ENCODE results near the gene MAFG. TPM values are rescaled to one million over a fixed set of nuclear protein-coding genes. Genes with fewer than 3 reads are reported as not detected.

MAFG gene
- polyA plus RNA-seq, 6 donors from 2014 or later: 3.4 to 6.7 (median 4.7) TPM

- H3K27ac Mint-ChIP-seq: no peak overlapping the region
- DNase-seq (no peak), ATAC-seq (ENCODE audit: low read depth in 2 of 2) (no peak)
- H3K36me3 Mint-ChIP-seq: peaks cover 9 to 10% of the 10 kb centered on the region in 2 donors
- peaks cover 7 to 13% (median 12%) of the 10 kb centered on the region in 3 donors for H3K27me3 Mint-ChIP-seq
- H3K9me3 Mint-ChIP-seq: no peaks in the 10 kb centered on the region
- H3K4me1 Mint-ChIP-seq: peaks cover 6 to 8% (median 8%) of the 10 kb centered on the region in 3 donors
- no peak overlapping the region for H3K4me3 Mint-ChIP-seq
Observed at GRCh38 chr17:81904600-81905423, 22.7 kb downstream of the MAFG start.

- H3K4me1 Mint-ChIP-seq: peaks cover 6 to 8% (median 8%) of the 10 kb centered on the region in 3 donors
- no peak for ATAC-seq (ENCODE audit: low read depth in 2 of 2)
- peaks cover 9 to 11% of the 10 kb centered on the region in 2 donors for H3K36me3 Mint-ChIP-seq
- DNase-seq: no peak
- H3K27me3 Mint-ChIP-seq: peaks cover 7 to 13% (median 12%) of the 10 kb centered on the region in 3 donors
- peak overlapping the region in 1 of 8 donors; percentile 41 for H3K4me3 Mint-ChIP-seq
- peak overlapping the region in 1 of 6 donors; percentile 47 for H3K27ac Mint-ChIP-seq
- H3K9me3 Mint-ChIP-seq: no peaks in the 10 kb centered on the region
Observed at GRCh38 chr17:81903896-81904599, 23.5 kb downstream of the MAFG start.

GRCh38 chr17:81903415-81903831 is 24.1 kb downstream of the MAFG start:
- Mint-ChIP-seq H3K4me1 (peaks cover 6 to 8% (median 8%) of the 10 kb centered on the region in 3 donors), H3K4me3 (peak overlapping the region in 2 of 8 donors; percentile 41 to 61), H3K36me3 (peaks cover 9 to 11% of the 10 kb centered on the region in 2 donors), H3K27ac (peak overlapping the region in 1 of 6 donors; percentile 47), H3K27me3 (peaks cover 7 to 13% (median 12%) of the 10 kb centered on the region in 3 donors), H3K9me3 (no peaks in the 10 kb centered on the region)
- DNase-seq (no peak), ATAC-seq (ENCODE audit: low read depth in 2 of 2) (no peak)

- Mint-ChIP-seq H3K4me1 (peaks cover 6 to 8% (median 8%) of the 10 kb centered on the region in 3 donors), H3K27ac (no peak overlapping the region), H3K36me3 (peaks cover 9 to 11% of the 10 kb centered on the region in 2 donors), H3K9me3 (no peaks in the 10 kb centered on the region), H3K27me3 (peaks cover 7 to 13% (median 12%) of the 10 kb centered on the region in 3 donors), H3K4me3 (peak overlapping the region in 2 of 8 donors; percentile 21 to 53)
- no peak for DNase-seq
- ATAC-seq (ENCODE audit: low read depth in 2 of 2): peak; percentile 43 to 52
Observed at GRCh38 chr17:81902653-81903414, 24.7 kb downstream of the MAFG start.

- H3K36me3 Mint-ChIP-seq: peaks cover 9 to 11% of the 10 kb centered on the region in 2 donors
- peaks cover 7 to 13% (median 12%) of the 10 kb centered on the region in 3 donors for H3K27me3 Mint-ChIP-seq
- DNase-seq (no peak), ATAC-seq (ENCODE audit: low read depth in 2 of 2) (peak; percentile 56 to 57)
- peaks cover 6 to 8% (median 8%) of the 10 kb centered on the region in 3 donors for H3K4me1 Mint-ChIP-seq
- no peak within 1 kb of the TSS for H3K27ac Mint-ChIP-seq
- H3K4me3 Mint-ChIP-seq: peak within 1 kb of the TSS; percentile 21 to 65 (median 28)
- H3K9me3 Mint-ChIP-seq: no peaks in the 10 kb centered on the region
Observed at GRCh38 chr17:81902023-81902652, 25.4 kb downstream of the MAFG start, which contains the start of gene NPB. TSS of gene NPB (plus strand) at chr17:81902238. CDS start at chr17:81902278, 40 bp downstream.

- no peak overlapping the region for H3K27ac Mint-ChIP-seq
- H3K36me3 Mint-ChIP-seq: peaks cover 9 to 11% of the 10 kb centered on the region in 2 donors
- peak overlapping the region; percentile 20 to 82 (median 28) for H3K4me3 Mint-ChIP-seq
- DNase-seq (no peak), ATAC-seq (ENCODE audit: low read depth in 2 of 2) (no peak)
- peaks cover 6 to 8% (median 8%) of the 10 kb centered on the region in 3 donors for H3K4me1 Mint-ChIP-seq
- no peaks in the 10 kb centered on the region for H3K9me3 Mint-ChIP-seq
- peaks cover 7 to 13% (median 12%) of the 10 kb centered on the region in 3 donors for H3K27me3 Mint-ChIP-seq
Observed at GRCh38 chr17:81901167-81902022, 26.1 kb downstream of the MAFG start.

- Mint-ChIP-seq H3K4me1 (peaks cover 6 to 8% (median 8%) of the 10 kb centered on the region in 3 donors), H3K9me3 (no peaks in the 10 kb centered on the region), H3K4me3 (peak overlapping the region in 3 of 8 donors; percentile 20 to 30 (median 27)), H3K27me3 (peaks cover 7 to 13% (median 12%) of the 10 kb centered on the region in 3 donors), H3K27ac (no peak overlapping the region), H3K36me3 (peaks cover 9 to 11% of the 10 kb centered on the region in 2 donors)
- DNase-seq: no peak
- ATAC-seq (ENCODE audit: low read depth in 2 of 2): no peak
Observed at GRCh38 chr17:81900181-81900820, 27.2 kb downstream of the MAFG start.

GRCh38 chr17:81899514-81900166 is 27.9 kb downstream of the MAFG start:
- H3K36me3 Mint-ChIP-seq: peaks cover 9 to 11% of the 10 kb centered on the region in 2 donors
- H3K27ac Mint-ChIP-seq: no peak overlapping the region
- peaks cover 6 to 8% (median 8%) of the 10 kb centered on the region in 3 donors for H3K4me1 Mint-ChIP-seq
- DNase-seq (no peak), ATAC-seq (ENCODE audit: low read depth in 2 of 2) (no peak)
- H3K9me3 Mint-ChIP-seq: no peaks in the 10 kb centered on the region
- H3K4me3 Mint-ChIP-seq: peak overlapping the region in 1 of 8 donors; percentile 19
- peaks cover 7 to 13% (median 12%) of the 10 kb centered on the region in 3 donors for H3K27me3 Mint-ChIP-seq

GRCh38 chr17:81898885-81899284 is 28.6 kb downstream of the MAFG start:
- Mint-ChIP-seq H3K27me3 (peaks cover 7 to 13% (median 12%) of the 10 kb centered on the region in 3 donors), H3K27ac (no peak overlapping the region), H3K4me3 (no peak overlapping the region), H3K9me3 (no peaks in the 10 kb centered on the region), H3K36me3 (peaks cover 9 to 11% of the 10 kb centered on the region in 2 donors), H3K4me1 (peaks cover 6 to 8% (median 8%) of the 10 kb centered on the region in 3 donors)
- DNase-seq (no peak), ATAC-seq (ENCODE audit: low read depth in 2 of 2) (no peak)

GRCh38 chr17:81898029-81898866 is 29.3 kb downstream of the MAFG start:
- Mint-ChIP-seq H3K36me3 (peaks cover 9 to 11% of the 10 kb centered on the region in 2 donors), H3K9me3 (no peaks in the 10 kb centered on the region), H3K4me1 (peaks cover 6 to 14% (median 8%) of the 10 kb centered on the region in 3 donors), H3K27me3 (peaks cover 7 to 13% (median 12%) of the 10 kb centered on the region in 3 donors), H3K4me3 (no peak overlapping the region), H3K27ac (no peak overlapping the region)
- no peak for ATAC-seq (ENCODE audit: low read depth in 2 of 2)
- no peak for DNase-seq

Measured in naive B cell (primary cell).